Measurements from ENCODE around the gene LSM5. TPM values are rescaled to one million over a fixed set of nuclear protein-coding genes. Genes with fewer than 3 reads are reported as not detected.
A peak's percentile ranks its signal among the peaks of the same experiment; 100 is the strongest.

Gene LSM5
- total RNA-seq, 4 donors from 2014 or later: 1.8 to 22.8 (median 18.3) TPM; not detected in 1

- H3K4me3 ChIP-seq: peak overlapping the region; percentile 67 to 99 (median 90)
- TF ChIP-seq POLR2AphosphoS5 (IDR thresholded peaks at IDR 0.05) (no peak), CTCF (IDR thresholded peaks at IDR 0.05) (no peak), EP300 (IDR thresholded peaks at IDR 0.05; ENCODE audit: low read depth) (no peak), POLR2A (IDR thresholded peaks at IDR 0.05) (no peak)
- in situ Hi-C loops (cut with MboI; ENCODE audit: low pct_ligation_motif_present in 1 of 4, low pct_unique_long_range_greater_than_20kb in 1 of 4, low sequenced_read_pairs in 3 of 4) (loop anchor here in 1 of 4 donors (25.0 kb wide), 2 partner anchors 416 to 616 kb away; partner anchors contain the start of gene RP9), intact Hi-C loops (cut with DNase I; ENCODE audit: low total_unique reads) (no loop called here)
- 5% methylated on average over 6 to 10 of the region's 10 CpGs for WGBS, 2 donors (ENCODE audit: low coverage in 1 of 2)
- H3K27ac ChIP-seq: peak overlapping the region; percentile 95 to 99 (median 96)
- H3K4me1 ChIP-seq: peaks cover 0 to 38% (median 16%) of the 10 kb centered on the region in 4 donors
- H3K9me3 ChIP-seq: no peaks in the 10 kb centered on the region
- H3K36me3 ChIP-seq: no peaks in the 10 kb centered on the region
- DNase-seq: no peak
- H3K27me3 ChIP-seq: no peaks in the 10 kb centered on the region
Observed at GRCh38 chr7:32496052-32496813, 6.1 kb upstream of the LSM5 start.

DNA sequence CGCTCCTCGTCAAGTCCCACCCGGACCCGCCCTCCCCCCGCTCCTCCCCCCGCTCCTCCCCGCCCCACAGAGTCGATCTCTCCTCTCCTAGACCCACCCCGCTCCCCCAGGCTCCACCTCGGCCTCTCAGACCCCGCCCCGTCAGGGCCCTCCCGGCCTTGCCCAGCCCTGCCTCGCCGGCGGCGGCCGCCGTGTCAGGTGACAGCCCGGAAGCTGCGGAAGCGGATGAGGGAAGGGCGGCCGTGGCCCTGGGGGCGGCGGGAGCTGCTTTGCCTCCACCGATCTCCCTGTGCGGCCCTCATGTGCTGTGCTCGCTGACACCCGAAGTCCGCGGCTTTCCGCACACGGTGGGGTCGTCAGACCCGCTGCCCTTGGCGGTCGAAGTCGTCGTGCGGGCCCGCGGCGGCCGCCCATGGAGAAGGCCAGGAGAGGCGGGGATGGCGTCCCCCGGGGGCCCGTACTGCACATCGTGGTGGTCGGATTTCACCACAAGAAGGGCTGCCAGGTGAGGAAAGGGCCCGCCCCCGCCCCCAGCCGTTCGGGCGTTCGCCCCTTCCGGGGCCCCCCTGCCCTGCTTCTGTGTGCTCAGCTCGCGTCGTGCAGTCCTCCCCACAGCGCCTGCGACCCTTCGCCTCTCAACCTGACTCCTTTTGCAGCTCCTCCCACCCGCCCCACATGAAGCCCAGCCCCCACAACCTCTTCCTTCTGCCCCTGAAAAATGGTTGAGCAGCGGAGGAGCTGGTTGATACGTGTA lies 5.3 kb upstream of the LSM5 start, which contains the start of gene AVL9:
AVL9 (plus strand) TSS at position 192 of the 754 bp plus-strand sequence; CDS start at position 413, 221 bp downstream.
- H3K9me3 ChIP-seq: no peaks in the 10 kb centered on the region
- intact Hi-C loops (cut with DNase I; ENCODE audit: low total_unique reads): no loop called here
- H3K27ac ChIP-seq: peak within 1 kb of the TSS; percentile 95 to 99 (median 96)
- peak; percentile 99 for DNase-seq
- in situ Hi-C loops (cut with MboI; ENCODE audit: low pct_ligation_motif_present in 1 of 4, low pct_unique_long_range_greater_than_20kb in 1 of 4, low sequenced_read_pairs in 3 of 4): loop anchor here in 1 of 4 donors (25.0 kb wide), 2 partner anchors 417 to 617 kb away; partner anchors contain the start of gene RP9
- no peaks in the 10 kb centered on the region for H3K36me3 ChIP-seq
- peak within 1 kb of the TSS; percentile 67 to 99 (median 90) for H3K4me3 ChIP-seq
- H3K27me3 ChIP-seq: no peaks in the 10 kb centered on the region
- TF ChIP-seq POLR2A (IDR thresholded peaks at IDR 0.05): peak; percentile 95
- TF ChIP-seq POLR2AphosphoS5 (IDR thresholded peaks at IDR 0.05): peak; percentile 94 to 98 (median 96)
- TF ChIP-seq EP300 (IDR thresholded peaks at IDR 0.05; ENCODE audit: low read depth): no peak
- TF ChIP-seq CTCF (IDR thresholded peaks at IDR 0.05): no peak
- WGBS, 2 donors (ENCODE audit: low coverage in 1 of 2): 0% methylated on average over 1 to 22 of the region's 67 CpGs
- H3K4me1 ChIP-seq: peaks cover 0 to 36% (median 11%) of the 10 kb centered on the region in 4 donors

DNA sequence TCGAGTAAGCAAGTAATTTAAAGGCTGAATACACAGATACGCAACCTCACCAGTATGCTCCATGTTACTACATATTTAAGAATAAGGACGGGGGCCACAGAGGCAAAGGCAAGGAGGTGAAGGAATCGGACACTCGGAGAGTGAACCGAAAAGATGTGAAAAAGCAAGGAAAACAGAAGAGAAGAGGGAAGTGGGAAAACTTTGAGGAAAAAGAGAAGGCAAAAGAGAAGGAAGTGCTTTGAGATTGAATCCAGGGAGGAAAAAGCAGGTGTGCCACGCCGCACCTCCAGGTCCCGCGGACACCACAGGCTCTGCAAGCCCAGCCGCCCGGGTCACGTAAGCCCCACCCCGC lies 4.7 kb upstream of the LSM5 start:
- Histone ChIP-seq H3K36me3 (no peaks in the 10 kb centered on the region), H3K4me3 (peak overlapping the region; percentile 35 to 97 (median 76)), H3K27me3 (no peaks in the 10 kb centered on the region), H3K27ac (peak overlapping the region; percentile 95 to 99 (median 96)), H3K4me1 (peaks cover 0 to 34% (median 10%) of the 10 kb centered on the region in 4 donors), H3K9me3 (no peaks in the 10 kb centered on the region)
- DNase-seq: no peak
- intact Hi-C loops (cut with DNase I; ENCODE audit: low total_unique reads) (no loop called here), in situ Hi-C loops (cut with MboI; ENCODE audit: low pct_ligation_motif_present in 1 of 4, low pct_unique_long_range_greater_than_20kb in 1 of 4, low sequenced_read_pairs in 3 of 4) (loop anchor here in 1 of 4 donors (25.0 kb wide), 2 partner anchors 417 to 617 kb away; partner anchors contain the start of gene RP9)
- WGBS, 2 donors (ENCODE audit: low coverage in 1 of 2): 3% methylated on average over 5 to 14 of the region's 14 CpGs
- no peak for TF ChIP-seq CTCF (IDR thresholded peaks at IDR 0.05)
- TF ChIP-seq POLR2AphosphoS5 (IDR thresholded peaks at IDR 0.05): peak in 1 of 3 donors; percentile 77
- TF ChIP-seq POLR2A (IDR thresholded peaks at IDR 0.05): peak; percentile 89
- no peak for TF ChIP-seq EP300 (IDR thresholded peaks at IDR 0.05; ENCODE audit: low read depth)

DNA sequence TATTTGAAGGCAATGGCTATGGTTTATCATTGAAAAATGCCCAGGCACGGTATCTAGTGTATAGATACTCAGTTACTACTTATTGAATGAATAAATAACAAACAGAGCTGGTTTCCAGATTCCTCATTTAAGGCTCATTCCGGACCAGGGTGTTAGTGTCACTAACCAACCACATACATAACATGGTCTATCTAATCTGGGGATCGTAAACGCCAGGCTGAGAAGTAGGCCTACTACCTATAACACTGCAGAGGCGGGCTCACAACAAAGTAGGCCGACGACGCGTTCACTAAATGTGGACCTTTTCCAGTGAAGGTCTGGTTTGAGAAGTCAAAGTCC lies 423 bp downstream of the LSM5 start:
- TF ChIP-seq POLR2AphosphoS5 (IDR thresholded peaks at IDR 0.05) (no peak), POLR2A (IDR thresholded peaks at IDR 0.05) (no peak), CTCF (IDR thresholded peaks at IDR 0.05) (no peak), EP300 (IDR thresholded peaks at IDR 0.05; ENCODE audit: low read depth) (no peak)
- Histone ChIP-seq H3K27me3 (no peaks in the 10 kb centered on the region), H3K27ac (peak overlapping the region; percentile 87 to 92 (median 90)), H3K9me3 (no peaks in the 10 kb centered on the region), H3K4me1 (peaks cover 0 to 29% (median 15%) of the 10 kb centered on the region in 4 donors), H3K4me3 (peak overlapping the region; percentile 46 to 71 (median 56)), H3K36me3 (peaks cover 0 to 13% (median 0%) of the 10 kb centered on the region in 4 donors)
- no peak for DNase-seq
- intact Hi-C loops (cut with DNase I; ENCODE audit: low total_unique reads) (no loop called here), in situ Hi-C loops (cut with MboI; ENCODE audit: low pct_ligation_motif_present in 1 of 4, low pct_unique_long_range_greater_than_20kb in 1 of 4, low sequenced_read_pairs in 3 of 4) (loop anchor here in 1 of 4 donors (25.0 kb wide), 2 partner anchors 423 to 623 kb away; partner anchors contain the start of gene RP9)
- 1% methylated on average over 9 of the region's 9 CpGs; no CpG with 5 or more reads in 1 of the 2 donors for WGBS, 2 donors (ENCODE audit: low coverage in 1 of 2)
